ENCODE measurements around the gene SCAMP4. TPM values are rescaled to one million over a fixed set of nuclear protein-coding genes. Genes with fewer than 3 reads are reported as not detected.

The SCAMP4 gene
- total RNA-seq, 1 donor from 2014 or later: 53.5 TPM

- no peak for ATAC-seq
- intact Hi-C loops (cut with DNase I): no loop called here
- no peak for DNase-seq (ENCODE audit: low spot score)
Observed at GRCh38 chr19:1969176-1970002, 64.2 kb downstream of the SCAMP4 start.

- intact Hi-C loops (cut with DNase I): no loop called here
- DNase-seq (ENCODE audit: low spot score) (no peak), ATAC-seq (no peak)
Observed at GRCh38 chr19:1970003-1970805, 65.0 kb downstream of the SCAMP4 start.

DNA sequence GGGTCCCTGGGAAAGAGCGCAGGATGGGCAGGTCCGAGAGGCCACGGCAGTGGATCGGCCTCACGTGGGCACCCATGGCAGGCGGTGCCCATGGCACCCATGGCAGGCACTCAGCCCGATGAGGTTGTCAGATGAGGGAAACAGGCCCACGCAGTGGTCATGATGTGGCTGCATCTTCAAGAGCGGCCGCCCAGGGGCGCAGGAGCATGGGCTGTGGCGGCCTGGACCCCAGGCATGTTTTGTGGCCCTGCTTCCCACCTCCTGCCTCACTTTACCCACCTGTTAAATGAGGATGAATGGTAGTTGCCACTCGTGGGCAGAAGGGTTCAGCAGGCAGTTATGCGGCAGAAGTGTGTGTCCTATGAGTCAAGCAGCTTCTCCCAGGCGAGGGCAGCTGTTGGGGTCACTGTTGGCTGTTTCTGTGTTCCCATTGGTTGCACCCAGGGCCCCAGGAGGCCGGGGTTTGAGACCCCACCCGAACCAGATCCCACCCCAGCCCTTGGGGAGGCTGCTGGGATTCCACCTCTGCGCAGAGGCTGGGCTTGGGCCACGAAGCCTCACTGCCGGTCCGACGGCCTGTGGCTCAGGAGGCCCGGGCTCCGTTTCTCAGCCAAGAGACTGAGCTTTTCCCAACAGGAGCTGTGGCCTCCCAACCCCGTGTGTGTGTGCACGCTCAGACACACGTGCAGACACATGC, 65.8 kb downstream of the SCAMP4 start:
- ATAC-seq: no peak
- intact Hi-C loops (cut with DNase I): no loop called here
- DNase-seq (ENCODE audit: low spot score): no peak

DNA sequence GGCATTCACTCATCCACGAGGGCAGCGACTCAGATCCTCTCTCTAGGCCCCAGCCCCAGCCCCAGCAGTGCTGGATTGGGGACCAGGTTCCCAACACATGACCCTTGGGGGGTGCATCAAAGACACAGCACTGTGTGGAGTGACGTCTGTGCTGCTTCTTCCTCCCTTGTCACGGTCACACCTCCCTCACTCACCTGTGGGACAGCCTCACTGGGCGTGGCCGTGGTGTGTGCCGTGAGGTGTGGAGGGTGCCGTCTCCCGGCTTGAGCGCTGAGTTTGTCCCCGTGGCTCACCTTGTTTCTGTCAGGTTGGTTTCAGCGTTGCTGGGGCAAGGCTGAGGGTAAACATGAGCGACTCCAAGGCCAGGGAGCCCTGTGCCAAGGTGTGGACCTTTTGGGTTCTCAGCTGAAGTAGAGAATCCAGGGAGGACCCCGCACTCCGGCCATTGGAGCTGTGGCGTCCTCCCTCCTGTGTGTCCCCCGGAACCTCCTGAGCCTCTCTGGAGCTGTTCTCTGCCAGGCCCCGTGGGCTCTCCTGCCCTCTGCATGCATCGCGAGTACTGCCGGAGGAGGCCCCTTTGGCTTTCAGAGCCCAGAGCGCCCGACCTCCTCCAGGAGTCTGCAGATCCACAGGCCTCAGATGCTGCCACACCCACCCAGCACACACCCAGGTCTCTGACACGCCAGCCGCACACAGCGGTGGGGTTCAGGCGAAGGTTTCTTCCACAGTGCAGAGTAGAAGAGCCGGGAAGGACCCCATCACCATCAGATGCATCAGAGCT, 69.4 kb downstream of the SCAMP4 start:
- ATAC-seq: peak; percentile 23
- no peak for DNase-seq (ENCODE audit: low spot score)
- intact Hi-C loops (cut with DNase I): no loop called here

DNA sequence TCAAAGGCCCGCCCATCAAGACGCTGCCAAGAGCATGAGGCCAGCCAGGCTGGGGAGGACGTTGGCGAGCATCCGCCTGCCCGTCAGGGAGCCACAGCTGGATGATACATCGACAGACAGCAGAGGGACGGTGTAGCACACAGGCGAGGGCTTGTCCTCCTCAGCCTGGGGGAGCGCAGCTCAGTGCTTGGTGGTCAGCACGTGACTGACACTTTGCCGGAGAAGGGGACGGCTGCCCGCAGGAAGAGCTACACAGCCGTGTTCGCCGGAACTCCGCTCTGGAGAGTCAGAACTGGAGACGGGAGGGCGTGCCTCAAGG, 69.9 kb downstream of the SCAMP4 start:
- no peak for DNase-seq (ENCODE audit: low spot score)
- no peak for ATAC-seq

More for the DNA sequence above, 69.9 kb downstream of the SCAMP4 start:
- intact Hi-C loops (cut with DNase I): no loop called here

Other genes starting within 250 kb of the SCAMP4 start
- gene ONECUT3, start 151.9 kb upstream of the SCAMP4 start, total RNA-seq: not detected
- 2.3 TPM for gene ATP8B3, start 93.1 kb upstream of the SCAMP4 start, total RNA-seq
- 34.2 TPM for gene REXO1, start 56.9 kb upstream of the SCAMP4 start, total RNA-seq
- 20.2 TPM for gene KLF16, start 41.8 kb upstream of the SCAMP4 start, total RNA-seq
- 78.9 TPM for gene ABHD17A, start 19.9 kb upstream of the SCAMP4 start, total RNA-seq
- gene ADAT3, start within 50 bp of the SCAMP4 start, total RNA-seq: 4.3 TPM
- 51.6 TPM for gene CSNK1G2, start 35.8 kb downstream of the SCAMP4 start, total RNA-seq
- 65.7 TPM for gene BTBD2, start 110.3 kb downstream of the SCAMP4 start, total RNA-seq
- 140 TPM for gene MKNK2, start 145.8 kb downstream of the SCAMP4 start, total RNA-seq
- gene MOB3A, start 190.9 kb downstream of the SCAMP4 start, total RNA-seq: 54.0 TPM
- gene IZUMO4, start 191.5 kb downstream of the SCAMP4 start, total RNA-seq: 37.8 TPM
- gene AP3D1, start 246.2 kb downstream of the SCAMP4 start, total RNA-seq: 81.4 TPM